Lung (tissue), 12 donors: ENCODE results near the gene CRYBG1. TPM values are rescaled to one million over a fixed set of nuclear protein-coding genes. Genes with fewer than 3 reads are reported as not detected.
A peak's percentile ranks its signal among the peaks of the same experiment; 100 is the strongest.

Source experiments
- ATAC-seq: fragments of 200-7000 bp; cut with Tn5 transposase; one replicate; pipeline ENCODE4 v1.9.1; 2020; ENCODE audit warnings: moderate number of reproducible peaks; ENCODE audit not compliant: insufficient read depth, low FRiP score
- DNase-seq, 3 donors: peaks; one replicate each; pipeline ENCODE4 v3.0.0-alpha.2; 2013 to 2017
- H3K27ac ChIP-seq, 2 donors: one replicate each; pipeline ENCODE4 v1.5.1; 2013; ENCODE audit warnings: mild to moderate bottlenecking in 2 of 2, moderate library complexity in 2 of 2, control low read depth in 1 of 2, inconsistent platforms in 1 of 2, low read depth in 1 of 2, low read length in 1 of 2
- H3K27me3 ChIP-seq, 3 donors: one replicate each; pipeline ENCODE4 v1.5.1; 2013; ENCODE audit warnings: low read length in 2 of 3; ENCODE audit not compliant: control insufficient read depth in 3 of 3, insufficient read depth in 3 of 3
- H3K36me3 ChIP-seq, 4 donors: one replicate each; pipeline ENCODE4 v1.5.1; 2013; ENCODE audit warnings: low read length in 4 of 4, mild to moderate bottlenecking in 1 of 4, moderate library complexity in 1 of 4; ENCODE audit not compliant: control insufficient read depth in 4 of 4, insufficient read depth in 4 of 4
- H3K4me1 ChIP-seq, 5 donors: one replicate each; pipeline ENCODE4 v1.5.1; 2013; ENCODE audit warnings: low read length in 5 of 5, mild to moderate bottlenecking in 2 of 5, moderate library complexity in 1 of 5; ENCODE audit not compliant: control insufficient read depth in 5 of 5, insufficient read depth in 5 of 5
- H3K4me3 ChIP-seq: one replicate; pipeline ENCODE4 v1.5.1; 2013; ENCODE audit warnings: mild to moderate bottlenecking, control low read depth, moderate library complexity
- H3K9ac ChIP-seq, 2 donors: one replicate each; pipeline ENCODE4 v1.5.1; 2013; ENCODE audit warnings: low read length in 2 of 2, control low read depth in 1 of 2; ENCODE audit not compliant: insufficient read depth in 1 of 2
- H3K9me3 ChIP-seq, 4 donors: one replicate each; pipeline ENCODE4 v1.5.1; 2013; ENCODE audit warnings: low read length in 3 of 4, mild to moderate bottlenecking in 1 of 4, moderate library complexity in 1 of 4; ENCODE audit not compliant: control insufficient read depth in 4 of 4, insufficient read depth in 3 of 4
- CTCF ChIP-seq: IDR thresholded peaks from 2 replicates; pipeline ENCODE4 v1.5.1; 2012; ENCODE audit warnings: mild to moderate bottlenecking; ENCODE audit errors: control extremely low read depth, extremely low read depth
- WGBS, 2 donors: extraction: QIAGEN DNeasy Blood & Tissue Kit; methylation state at CpG; one replicate each; pipeline ENCODE4 v1.1.7; 2013; 5-methylcytosine and 5-hydroxymethylcytosine counted together
- polyA plus RNA-seq, 2 donors: library from polyadenylated mRNA; stranded (reverse); fragments of 200-250 nt; gene quantifications; one replicate each; pipeline ENCODE4 v1.2.1, GENCODE V29; 2013
- total RNA-seq, 2 donors: library from RNA; depleted of rRNA in 1 of 2; stranded (reverse); fragments of >200 nt in 1 of 2; gene quantifications; one replicate each; pipeline ENCODE4 v1.2.1, GENCODE V29; 2014 to 2021
- donor health status: control.
- donor health status: control.
- donor health status: Bipolar disorder and iron deficiency.
- donor health status: healthy.
- donor health status: DM: yes; HTN: yes; CAD: no.

Gene CRYBG1
- total and polyA plus RNA-seq, 4 donors: 5.7 to 28.0 (median 12.6) TPM

GRCh38 chr6:106549521-106549920 is 189.0 kb downstream of the CRYBG1 start:
- Histone ChIP-seq H3K36me3 (peaks cover 0 to 12% (median 0%) of the 10 kb centered on the region in 4 donors), H3K27ac (no peak overlapping the region), H3K4me1 (peaks cover 0 to 13% (median 1%) of the 10 kb centered on the region in 5 donors), H3K9me3 (peaks cover 0 to 2% (median 0%) of the 10 kb centered on the region in 4 donors), H3K4me3 (no peak overlapping the region), H3K9ac (no peak overlapping the region), H3K27me3 (no peaks in the 10 kb centered on the region)
- ATAC-seq (no peak), DNase-seq (peak in 1 of 3 donors; percentile 42)
- TF ChIP-seq CTCF: no peak
- WGBS, 2 donors: 31 to 61% methylated on average over 1 of the region's 1 CpG

- H3K9me3 ChIP-seq: peaks cover 0 to 2% (median 0%) of the 10 kb centered on the region in 4 donors
- no peak overlapping the region for H3K9ac ChIP-seq
- no peak for DNase-seq
- 89 to 98% methylated on average over 3 of the region's 3 CpGs for WGBS, 2 donors
- H3K27ac ChIP-seq: no peak overlapping the region
- H3K36me3 ChIP-seq: peaks cover 0 to 13% (median 0%) of the 10 kb centered on the region in 4 donors
- H3K4me1 ChIP-seq: peaks cover 0 to 10% (median 1%) of the 10 kb centered on the region in 5 donors
- no peak for ATAC-seq
- no peaks in the 10 kb centered on the region for H3K27me3 ChIP-seq
- H3K4me3 ChIP-seq: no peak overlapping the region
- no peak for TF ChIP-seq CTCF
These were observed 190.6 kb downstream of the CRYBG1 start for GRCh38 chr6:106551155-106551554.

GRCh38 chr6:106553440-106553839 is 192.9 kb downstream of the CRYBG1 start:
- H3K4me1 ChIP-seq: peaks cover 0 to 1% (median 0%) of the 10 kb centered on the region in 5 donors
- H3K27ac ChIP-seq: no peak overlapping the region
- no peaks in the 10 kb centered on the region for H3K27me3 ChIP-seq
- TF ChIP-seq CTCF: no peak
- DNase-seq: no peak
- ATAC-seq: no peak
- peaks cover 0 to 2% (median 0%) of the 10 kb centered on the region in 4 donors for H3K9me3 ChIP-seq
- peaks cover 0 to 13% (median 0%) of the 10 kb centered on the region in 4 donors for H3K36me3 ChIP-seq
- no peak overlapping the region for H3K4me3 ChIP-seq
- 96 to 97% methylated on average over 5 of the region's 5 CpGs for WGBS, 2 donors
- H3K9ac ChIP-seq: no peak overlapping the region

GRCh38 chr6:106555767-106556166 is 195.2 kb downstream of the CRYBG1 start:
- WGBS, 2 donors: 71 to 76% methylated on average over 5 of the region's 5 CpGs
- Histone ChIP-seq H3K27ac (no peak overlapping the region), H3K9me3 (no peaks in the 10 kb centered on the region), H3K36me3 (peaks cover 0 to 16% (median 0%) of the 10 kb centered on the region in 4 donors), H3K27me3 (no peaks in the 10 kb centered on the region), H3K4me1 (no peaks in the 10 kb centered on the region), H3K9ac (no peak overlapping the region), H3K4me3 (no peak overlapping the region)
- DNase-seq: no peak
- no peak for TF ChIP-seq CTCF
- ATAC-seq: no peak
